HuH-7.5 (cell line): Measurements from ENCODE around the gene LCN15.

ENCODE experiments used
- DNase-seq: peaks from one replicate; pipeline ENCODE4 v3.0.0; 2011; ENCODE audit warnings: low spot score

Gene LCN15

DNA sequence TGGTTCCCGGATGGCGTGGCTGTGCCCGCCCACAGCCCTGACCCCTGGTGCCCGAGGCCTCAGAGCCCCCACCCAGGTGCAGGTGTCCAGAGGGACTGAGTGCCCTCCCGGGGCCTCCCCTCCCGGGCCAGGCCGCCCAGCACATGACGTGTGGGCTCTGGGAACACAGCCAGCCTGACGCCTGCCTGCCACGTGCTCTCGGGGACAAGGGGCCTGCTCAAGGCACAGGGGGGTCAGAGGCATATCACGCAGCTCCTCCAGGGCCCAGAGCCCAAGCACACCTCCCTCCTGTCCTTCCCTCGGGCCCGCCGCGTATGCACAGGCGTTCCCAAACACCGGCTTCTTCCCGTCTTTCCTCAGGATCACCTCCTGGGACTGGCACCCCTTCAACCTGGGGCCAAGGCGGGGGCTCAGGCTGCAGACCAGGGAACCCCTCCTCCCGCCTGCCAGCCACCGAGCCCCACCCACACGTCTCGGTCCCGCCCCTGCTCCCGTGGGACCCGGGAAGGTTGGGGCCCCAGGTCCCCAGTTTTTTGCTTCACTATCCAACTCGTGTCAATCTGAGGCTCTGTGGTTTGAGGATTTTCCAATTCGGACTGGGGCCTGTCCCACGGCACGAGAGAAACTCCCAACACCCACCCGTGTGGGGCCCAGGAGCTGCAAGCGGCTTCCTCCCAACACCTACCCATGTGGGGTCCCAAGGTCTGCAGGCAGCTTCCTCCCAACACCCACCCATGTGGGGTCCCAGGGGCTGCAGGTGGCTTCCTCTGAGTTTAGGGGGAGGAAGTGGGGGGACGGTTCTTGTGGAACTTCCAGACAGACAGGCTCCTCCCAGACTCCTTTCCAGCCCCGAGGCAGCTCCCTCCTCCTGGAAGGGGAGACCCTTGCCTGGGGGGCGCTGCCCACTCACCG, 23.1 kb downstream of the LCN15 start:
- DNase-seq: no peak

DNA sequence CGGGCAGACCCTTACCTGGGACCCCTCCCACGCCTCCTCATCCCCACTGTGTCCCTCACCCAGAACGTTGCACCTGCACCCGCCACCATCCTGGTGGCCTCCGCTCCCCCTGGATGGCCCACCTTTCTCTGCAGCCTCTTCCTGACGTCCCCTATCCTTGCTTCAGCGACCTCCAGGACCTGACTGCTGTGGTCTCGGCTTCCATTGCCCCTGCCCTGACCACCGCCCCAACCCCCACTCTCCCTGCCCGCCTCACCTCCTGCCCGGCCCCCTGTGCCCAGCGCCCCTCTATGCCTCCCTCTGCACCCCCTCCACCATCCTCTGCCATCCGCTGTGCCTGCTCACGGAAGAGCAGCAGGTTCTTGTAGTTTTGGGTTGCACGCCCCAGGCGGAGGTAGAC, 23.8 kb downstream of the LCN15 start:
- DNase-seq: no peak

DNA sequence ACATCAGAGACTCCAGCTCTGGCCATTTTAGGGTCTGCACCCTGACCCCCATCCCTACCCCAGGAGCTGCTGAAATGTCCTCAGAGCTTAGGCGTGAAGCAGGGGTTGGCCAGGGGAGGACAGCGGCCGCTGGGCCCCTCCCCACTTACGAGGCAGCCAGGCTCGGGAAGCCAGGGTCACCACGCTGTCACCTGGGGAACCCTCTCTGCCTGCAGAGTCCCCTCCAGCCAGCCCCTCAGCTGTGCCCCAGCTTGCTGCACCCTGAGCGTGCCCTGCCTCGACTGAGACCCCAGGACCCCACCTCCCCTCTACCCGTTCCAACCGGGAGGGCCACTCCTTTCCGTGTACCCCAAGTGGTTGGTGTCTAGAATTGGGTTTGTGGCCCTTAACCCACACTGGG, 24.2 kb downstream of the LCN15 start:
- no peak for DNase-seq

DNA sequence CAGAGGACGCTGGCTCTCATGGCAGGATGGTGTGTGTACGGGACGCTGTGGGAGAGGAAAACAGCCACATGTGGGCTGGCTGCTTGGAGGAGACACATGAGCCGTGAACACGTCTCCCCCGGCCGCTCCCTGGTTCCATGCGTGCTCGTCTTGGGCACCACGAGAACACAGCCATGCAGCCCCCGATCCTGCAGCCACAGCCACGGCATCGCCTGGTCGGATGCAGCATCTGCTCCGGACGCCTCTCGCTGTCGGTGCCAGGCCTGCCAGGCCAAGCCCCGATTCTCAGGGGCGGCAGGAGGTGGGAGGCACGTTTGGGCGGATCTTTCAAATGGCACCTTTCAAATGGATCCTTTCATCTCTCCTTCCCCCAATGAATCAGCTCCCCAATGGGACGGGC, 24.8 kb downstream of the LCN15 start:
- no peak for DNase-seq

DNA sequence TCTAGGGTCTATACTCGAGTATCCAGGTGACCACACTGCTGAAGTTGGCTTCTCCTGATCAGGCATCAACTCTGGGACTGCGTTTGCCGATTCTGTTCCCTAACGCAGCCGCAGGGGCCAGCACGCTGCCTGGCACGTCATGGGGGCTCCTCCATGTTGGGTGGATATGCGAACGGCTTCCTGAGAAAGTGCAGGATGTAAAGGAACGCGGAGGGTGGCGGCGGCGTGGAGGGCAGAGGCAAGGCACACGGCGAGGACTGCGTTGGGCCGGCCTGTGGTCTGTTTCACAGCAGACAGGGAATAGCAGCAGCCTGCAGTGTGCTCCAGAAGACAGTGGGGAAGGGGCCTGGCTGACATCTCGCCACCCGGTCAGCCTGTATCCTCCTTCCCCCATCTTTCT, 25.4 kb downstream of the LCN15 start:
- DNase-seq: no peak

DNA sequence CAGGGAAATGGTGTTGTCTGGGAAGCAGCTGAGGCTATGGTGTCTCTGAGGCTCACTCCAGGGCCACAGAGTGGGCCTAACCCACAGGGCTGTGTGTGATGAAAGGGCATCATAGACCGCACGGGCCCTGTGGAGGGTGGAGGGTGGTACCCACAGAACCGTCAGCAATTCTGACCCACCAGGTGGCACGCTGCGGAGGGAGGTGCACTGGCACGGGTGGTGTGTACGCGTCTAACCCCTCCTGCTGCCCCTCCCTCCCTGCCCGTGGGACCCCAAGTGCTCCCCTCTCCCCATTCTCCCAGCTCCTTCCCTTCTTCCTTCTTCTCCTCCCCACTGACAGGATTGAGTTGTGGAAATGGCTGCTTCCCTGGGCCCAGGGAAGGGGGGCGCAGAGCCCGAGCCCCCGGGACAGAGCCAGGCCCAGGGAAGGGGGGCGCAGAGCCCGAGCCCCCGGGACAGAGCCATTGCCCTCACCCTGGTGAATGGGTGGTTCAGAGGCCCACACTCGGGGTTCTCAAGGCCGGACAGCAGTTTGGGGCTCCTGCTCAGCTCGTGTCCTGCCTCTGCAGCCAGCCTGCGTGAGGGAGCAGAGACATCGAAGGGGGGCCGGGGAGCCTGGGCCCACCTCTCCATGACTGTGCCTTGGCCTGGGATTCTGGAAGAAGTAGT, 28.4 kb downstream of the LCN15 start:
- DNase-seq: no peak

DNA sequence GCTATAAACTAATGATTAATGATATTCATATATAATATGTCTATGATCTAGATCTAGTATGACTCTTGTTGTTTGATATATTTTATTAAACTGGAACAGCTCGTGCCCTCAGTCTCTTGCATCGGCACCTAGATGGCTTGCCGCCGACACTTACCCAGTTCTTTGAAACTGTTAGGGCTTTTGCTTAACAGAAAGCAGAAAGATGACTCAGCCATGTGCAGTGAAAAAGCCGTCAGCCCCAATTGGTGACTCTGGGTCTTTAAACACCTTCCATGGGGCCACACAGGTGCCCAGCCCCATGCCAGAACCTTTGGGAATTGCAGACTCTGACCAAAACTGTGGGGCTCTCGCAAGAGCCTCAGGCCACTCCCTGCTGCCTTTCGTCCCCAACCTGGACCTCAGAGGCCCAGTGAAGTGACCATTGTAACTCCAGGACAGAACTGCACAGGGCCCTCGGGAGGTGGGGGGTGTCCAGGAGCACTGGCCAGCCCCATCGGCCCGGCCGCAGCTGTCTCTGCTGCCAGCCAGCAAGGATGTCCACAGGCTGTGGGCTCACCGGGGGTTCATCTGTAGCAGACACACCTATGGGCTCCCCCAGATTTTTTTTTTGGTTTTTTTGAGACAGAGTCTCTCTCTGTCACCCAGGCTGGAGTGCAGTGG, 29.4 kb downstream of the LCN15 start:
- no peak for DNase-seq

DNA sequence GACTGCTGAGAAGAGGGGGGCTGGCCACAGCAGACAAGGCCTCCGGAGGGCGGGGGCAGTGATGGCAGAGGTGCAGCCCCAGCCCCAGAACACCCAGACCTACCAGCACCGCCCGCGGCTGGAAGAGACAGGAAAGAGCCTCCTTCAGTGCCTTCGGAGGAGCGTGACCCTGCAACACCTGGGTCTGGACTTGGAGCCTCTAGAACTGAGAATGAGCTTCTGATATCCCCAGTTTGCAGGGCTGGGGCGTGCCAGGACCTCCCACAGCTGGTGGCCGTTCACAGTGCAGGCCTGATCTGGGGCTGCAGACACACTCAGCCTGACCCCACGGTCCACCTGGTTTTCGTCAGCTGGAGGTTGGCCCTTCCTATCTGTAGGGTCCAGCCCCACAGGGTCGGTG, 30.7 kb downstream of the LCN15 start:
- DNase-seq: no peak

DNA sequence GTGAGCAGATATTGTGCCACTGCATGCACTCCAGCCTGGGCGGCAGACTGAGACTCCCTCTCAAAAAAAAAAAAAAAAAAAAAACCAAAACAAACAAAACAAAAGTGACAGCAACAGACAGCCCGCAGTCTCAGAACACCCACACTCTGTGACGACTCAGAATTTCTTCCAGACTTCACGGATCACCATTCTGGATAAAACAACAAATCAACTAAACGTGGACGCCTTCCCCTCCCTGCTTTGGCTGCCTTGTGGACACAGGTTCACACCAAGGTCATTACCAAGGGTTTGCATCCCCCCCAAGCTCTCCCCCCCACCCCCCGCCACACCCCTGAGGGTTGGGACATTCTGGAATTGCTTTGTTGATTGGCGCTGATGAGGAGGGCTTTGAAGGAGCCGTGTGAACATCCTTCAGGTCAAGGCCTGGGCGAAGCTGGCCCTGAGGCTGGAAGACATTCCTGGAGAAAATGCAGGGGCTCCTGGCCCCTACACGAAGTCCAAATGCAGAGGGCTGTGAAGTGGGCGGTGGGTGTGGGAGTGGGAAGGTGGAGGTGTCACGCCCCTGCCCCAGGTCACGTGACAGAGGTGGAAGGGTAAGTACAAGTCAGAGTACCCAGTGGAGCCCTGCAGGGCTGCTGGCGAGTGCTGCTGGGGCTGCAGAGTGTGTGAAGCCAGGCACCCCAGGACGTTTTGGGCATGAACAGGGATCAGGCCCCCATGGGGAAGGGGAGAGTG, 31.7 kb downstream of the LCN15 start:
- no peak for DNase-seq

DNA sequence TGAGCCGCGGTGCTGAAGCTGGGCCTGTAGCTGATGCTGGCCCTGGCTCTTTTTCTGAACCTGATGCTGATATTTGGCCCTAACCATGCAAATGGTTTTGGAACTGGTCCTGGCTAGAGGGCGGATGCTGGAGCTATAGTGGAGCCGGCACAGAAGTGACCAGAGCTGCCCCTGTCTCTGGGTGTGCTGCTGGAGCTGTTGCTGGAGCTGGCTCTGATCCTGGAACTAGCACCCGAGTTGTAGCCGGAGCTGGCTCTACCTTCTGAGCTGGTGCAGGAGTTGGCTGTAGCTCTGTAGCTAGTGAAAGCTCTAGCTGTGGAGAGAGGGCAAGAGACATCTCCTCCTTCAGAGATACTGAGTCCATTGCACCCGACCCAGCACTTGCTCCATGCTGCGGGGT, 34.4 kb downstream of the LCN15 start:
- DNase-seq: no peak

DNA sequence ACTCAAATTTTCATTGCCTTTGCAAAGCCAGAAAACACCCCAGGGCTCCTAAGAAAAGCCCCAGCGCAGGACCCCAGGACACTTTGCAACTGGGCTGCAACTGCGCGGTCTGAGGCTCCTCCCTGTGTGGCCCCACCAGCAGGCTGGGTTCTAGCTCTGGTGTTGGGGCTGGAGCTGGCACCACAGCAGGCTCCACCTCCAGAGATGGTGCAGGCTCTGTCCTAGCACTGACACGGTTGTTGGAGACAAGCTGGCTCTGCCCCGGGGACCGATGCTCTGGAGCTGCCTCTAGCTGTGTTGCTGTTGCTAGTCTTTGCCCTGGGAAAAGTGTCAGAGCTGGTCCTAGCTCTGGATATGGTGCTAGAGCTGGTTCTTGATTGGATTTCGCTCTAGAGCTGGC, 35.2 kb downstream of the LCN15 start:
- DNase-seq: no peak

DNA sequence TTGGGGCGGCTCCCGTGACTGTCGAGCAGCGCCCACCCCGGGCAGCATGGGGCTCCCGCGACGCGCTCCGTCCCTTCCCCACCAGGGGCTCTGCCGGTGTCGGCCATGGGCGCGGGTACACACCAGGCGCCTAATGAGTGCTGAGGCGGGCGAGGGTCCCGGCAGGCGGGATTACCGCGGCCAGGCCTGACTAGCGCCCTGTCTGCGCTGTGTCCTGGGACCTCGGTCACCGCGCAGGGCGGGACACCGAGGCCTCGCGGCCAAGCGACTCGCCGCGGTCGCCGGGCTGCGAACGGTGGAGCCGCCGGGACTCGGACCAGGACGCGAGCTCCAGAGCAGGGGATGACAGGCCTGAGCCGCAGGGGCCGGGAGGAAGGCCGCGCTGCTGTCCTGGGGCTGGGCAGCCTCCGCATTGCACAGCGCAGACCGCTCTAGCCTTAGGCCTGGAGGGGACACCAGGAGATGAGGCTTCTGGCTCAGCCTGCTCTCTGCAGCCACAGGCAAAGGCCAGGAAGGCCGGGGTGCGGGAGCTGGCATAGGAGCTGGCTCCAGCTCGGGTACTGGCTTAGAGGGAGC, 35.7 kb downstream of the LCN15 start:
- peak; percentile 79 for DNase-seq

DNA sequence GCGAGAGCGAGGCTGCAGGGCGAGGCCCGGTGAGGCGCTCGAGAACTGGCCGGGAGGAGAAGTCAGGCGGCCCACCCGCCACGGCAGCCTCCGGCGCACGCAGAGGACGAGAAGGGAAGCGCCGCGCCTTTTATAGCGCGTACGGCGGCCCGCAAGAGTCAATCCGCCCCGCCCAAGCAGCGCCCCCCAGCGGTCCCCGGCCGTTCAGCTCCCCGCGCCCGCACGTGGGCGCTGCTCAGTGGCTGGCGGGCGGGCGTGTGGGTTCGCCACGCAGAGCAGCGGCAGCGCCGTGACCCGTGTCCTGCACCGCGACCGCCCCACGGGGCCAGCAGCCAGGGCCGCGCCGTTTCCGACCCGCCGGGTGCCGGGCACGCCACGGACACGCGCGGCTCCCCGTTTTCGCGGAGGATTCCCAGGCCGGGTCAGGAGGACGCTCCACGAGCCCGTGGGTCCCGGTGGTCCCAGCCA, 36.2 kb downstream of the LCN15 start:
- DNase-seq: peak; percentile 94

DNA sequence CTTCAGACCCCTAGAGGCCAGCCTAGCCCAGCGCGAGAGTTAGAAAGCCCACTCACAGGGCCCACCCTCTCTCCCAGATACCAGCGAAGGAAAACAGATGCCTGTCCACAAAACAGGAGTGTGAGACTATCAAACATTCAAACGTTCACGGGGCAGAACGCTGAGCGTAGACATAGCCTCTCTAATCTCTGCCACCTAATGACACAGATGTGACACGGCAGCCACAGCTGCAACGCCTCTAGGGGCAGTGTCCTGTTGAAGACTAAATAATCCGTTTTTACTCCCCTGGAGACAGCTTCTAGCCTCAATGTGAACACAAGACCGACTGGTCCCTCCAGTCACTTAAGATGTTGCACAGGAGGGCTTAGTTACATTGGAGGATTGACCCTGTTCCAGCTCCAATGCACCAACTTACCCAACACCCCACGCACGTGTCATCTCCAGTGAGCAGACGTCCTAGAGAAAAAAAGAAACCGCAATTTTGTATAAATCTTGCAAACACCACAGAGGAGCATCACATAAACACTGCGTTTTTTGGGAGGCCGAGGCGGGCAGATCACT, 37.6 kb downstream of the LCN15 start:
- DNase-seq: peak; percentile 80

DNA sequence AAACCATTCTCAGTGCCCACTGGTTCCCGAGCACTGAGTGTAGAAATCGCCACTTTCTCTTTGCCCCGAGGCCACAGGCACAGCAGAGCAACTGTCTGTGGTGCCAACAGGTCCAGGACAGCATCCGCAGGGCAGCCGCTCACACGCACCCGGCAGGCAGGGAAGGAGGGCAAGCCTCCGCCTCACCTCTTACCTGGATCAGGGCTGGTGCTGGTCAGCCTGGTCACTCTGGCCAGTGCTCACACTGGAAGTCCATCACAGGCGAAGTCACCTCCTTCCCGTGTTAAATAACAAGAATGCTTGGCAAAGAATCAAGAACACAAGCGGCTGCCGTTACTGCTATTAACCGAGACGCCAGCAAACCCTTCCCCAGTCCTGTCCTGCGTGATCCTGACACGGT, 38.2 kb downstream of the LCN15 start:
- no peak for DNase-seq

DNA sequence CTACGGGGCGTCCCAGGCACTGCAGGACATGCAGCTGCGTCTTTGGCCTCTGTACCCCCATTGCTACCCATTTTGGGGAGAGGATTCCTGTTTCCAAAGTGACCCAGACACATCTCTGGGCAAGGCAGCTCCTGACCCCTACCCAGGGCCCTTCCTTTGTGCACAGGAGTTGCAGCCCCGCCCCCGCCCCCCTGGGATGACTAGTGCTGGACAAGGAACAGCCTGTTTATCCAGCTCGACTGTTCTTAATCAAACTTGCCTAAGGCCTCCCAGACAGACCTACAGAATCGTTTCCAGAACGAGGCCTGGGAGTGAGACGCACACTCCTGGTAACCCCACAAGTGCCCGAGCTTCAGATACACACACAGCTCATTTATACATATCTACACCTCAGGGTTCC, 38.7 kb downstream of the LCN15 start:
- no peak for DNase-seq

DNA sequence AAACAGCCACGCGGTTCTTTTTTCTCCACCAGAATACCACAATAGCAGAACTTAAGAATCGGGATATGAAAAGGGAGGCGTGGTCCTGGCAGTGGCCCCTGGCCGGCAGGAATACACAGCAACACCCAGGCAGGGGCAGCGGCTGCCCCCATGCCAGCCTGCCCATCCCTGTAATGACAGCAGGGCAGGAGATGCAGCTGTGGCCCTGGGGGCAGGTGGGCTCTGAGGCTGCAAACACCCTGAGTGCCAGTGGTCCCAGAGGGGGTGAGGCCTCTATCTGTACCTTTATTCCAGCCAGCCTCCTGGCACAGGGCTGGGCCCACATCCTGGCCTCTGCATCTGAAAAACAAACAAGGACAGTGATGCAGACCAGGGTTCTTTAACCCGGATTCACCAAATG, 39.5 kb downstream of the LCN15 start:
- no peak for DNase-seq

DNA sequence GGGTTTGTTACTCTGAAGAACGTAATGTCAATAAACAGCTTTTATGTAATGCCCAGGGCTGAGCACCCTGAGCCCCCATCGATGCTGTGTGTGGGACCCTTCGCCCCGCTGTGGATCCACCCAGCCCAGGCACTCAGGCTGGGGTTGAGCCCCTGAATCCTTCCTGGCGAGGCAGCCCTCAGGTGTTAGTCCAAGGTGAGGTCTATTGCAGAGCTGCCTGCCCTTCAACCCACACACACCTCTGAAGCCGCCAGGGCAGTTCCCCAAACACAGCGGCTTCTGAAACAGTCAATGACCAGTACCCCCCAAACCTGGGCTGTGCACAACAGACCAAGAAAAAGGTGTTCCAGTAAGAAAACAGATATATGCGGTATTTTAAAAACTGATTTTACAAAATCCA, 40.3 kb downstream of the LCN15 start:
- no peak for DNase-seq

DNA sequence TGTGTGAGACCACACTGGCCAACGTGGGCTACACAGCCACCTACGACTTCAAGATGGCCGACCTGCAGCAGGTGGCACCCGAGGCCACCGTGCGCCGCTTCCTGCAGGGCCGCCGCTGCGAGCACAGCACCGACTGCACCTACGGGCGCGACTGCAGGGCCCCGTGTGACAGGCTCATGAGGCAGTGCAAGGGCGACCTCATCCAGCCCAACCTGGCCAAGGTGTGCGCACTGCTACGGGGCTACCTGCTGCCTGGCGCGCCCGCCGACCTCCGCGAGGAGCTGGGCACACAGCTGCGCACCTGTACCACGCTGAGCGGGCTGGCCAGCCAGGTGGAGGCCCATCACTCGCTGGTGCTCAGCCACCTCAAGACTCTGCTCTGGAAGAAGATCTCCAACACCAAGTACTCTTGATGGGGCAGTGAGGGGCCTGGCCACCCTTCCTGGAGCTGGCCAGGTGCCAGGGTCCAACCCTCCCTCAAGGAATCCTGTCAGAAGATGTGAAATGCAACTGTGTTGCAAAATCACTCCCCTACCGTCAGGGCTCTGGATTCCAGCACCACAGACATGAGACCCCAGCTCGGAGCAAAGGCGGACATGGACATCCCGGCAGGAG, 40.8 kb downstream of the LCN15 start:
- no peak for DNase-seq

DNA sequence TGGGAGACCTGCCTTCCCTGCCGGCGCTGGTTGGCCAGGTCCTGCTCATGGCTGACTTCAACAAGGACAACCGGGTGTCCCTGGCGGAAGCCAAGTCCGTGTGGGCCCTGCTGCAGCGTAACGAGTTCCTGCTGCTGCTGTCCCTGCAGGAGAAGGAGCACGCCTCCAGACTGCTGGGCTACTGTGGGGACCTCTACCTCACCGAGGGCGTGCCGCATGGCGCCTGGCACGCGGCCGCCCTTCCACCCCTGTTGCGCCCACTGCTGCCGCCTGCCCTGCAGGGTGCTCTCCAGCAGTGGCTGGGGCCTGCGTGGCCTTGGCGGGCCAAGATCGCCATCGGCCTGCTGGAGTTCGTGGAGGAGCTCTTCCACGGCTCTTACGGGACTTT, 41.4 kb downstream of the LCN15 start:
- no peak for DNase-seq
